ENCODE data around the gene SUSD1.

- TF ChIP-seq, protein P1, sequence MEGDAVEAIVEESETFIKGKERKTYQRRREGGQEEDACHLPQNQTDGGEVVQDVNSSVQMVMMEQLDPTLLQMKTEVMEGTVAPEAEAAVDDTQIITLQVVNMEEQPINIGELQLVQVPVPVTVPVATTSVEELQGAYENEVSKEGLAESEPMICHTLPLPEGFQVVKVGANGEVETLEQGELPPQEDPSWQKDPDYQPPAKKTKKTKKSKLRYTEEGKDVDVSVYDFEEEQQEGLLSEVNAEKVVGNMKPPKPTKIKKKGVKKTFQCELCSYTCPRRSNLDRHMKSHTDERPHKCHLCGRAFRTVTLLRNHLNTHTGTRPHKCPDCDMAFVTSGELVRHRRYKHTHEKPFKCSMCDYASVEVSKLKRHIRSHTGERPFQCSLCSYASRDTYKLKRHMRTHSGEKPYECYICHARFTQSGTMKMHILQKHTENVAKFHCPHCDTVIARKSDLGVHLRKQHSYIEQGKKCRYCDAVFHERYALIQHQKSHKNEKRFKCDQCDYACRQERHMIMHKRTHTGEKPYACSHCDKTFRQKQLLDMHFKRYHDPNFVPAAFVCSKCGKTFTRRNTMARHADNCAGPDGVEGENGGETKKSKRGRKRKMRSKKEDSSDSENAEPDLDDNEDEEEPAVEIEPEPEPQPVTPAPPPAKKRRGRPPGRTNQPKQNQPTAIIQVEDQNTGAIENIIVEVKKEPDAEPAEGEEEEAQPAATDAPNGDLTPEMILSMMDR (IDR thresholded peaks at IDR 0.05; ENCODE audit: insufficient read depth, low read depth, low read length), result no peak
- no peak for TF ChIP-seq EZH2 (IDR thresholded peaks at IDR 0.05; ENCODE audit: insufficient read depth, low read length)
Observed at GRCh38 chr9:112094241-112094640, 80.9 kb downstream of the SUSD1 start.
